Endodermal cell (in vitro differentiated cells): ENCODE results near the gene FCAMR. TPM values are rescaled to one million over a fixed set of nuclear protein-coding genes. Genes with fewer than 3 reads are reported as not detected.
A peak's percentile ranks its signal among the peaks of the same experiment; 100 is the strongest.

Experiments used
- DNase-seq: peaks from one replicate; pipeline ENCODE4 v3.0.0-alpha.2; 2017
- H3K27ac ChIP-seq: 2 replicates; pipeline ENCODE4 v1.5.1; 2013; ENCODE audit warnings: mild to moderate bottlenecking, low read depth, low read length, moderate library complexity
- H3K27me3 ChIP-seq: 2 replicates; pipeline ENCODE4 v1.6.1; 2013; ENCODE audit warnings: mild to moderate bottlenecking, low read length, moderate library complexity; ENCODE audit not compliant: insufficient read depth, control insufficient read depth, poor library complexity, severe bottlenecking
- H3K36me3 ChIP-seq: 2 replicates; pipeline ENCODE4 v1.7.0; 2013; ENCODE audit warnings: mild to moderate bottlenecking, low read length, moderate library complexity; ENCODE audit not compliant: control insufficient read depth, insufficient read depth
- H3K4me1 ChIP-seq: one replicate; pipeline ENCODE4 v1.7.0; 2013; ENCODE audit warnings: low read length; ENCODE audit not compliant: control insufficient read depth, insufficient read depth
- H3K4me3 ChIP-seq: 2 replicates; pipeline ENCODE4 v1.5.1; 2013; ENCODE audit warnings: mild to moderate bottlenecking, low read length, moderate library complexity
- H3K9ac ChIP-seq: 2 replicates; pipeline ENCODE4 v1.6.1; 2013; ENCODE audit warnings: mild to moderate bottlenecking, low read length, moderate library complexity; ENCODE audit not compliant: poor library complexity, severe bottlenecking; ENCODE audit errors: extremely low read depth
- H3K9me3 ChIP-seq: 2 replicates; pipeline ENCODE4 v1.6.1; 2013; ENCODE audit warnings: mild to moderate bottlenecking, low read length, moderate library complexity; ENCODE audit not compliant: control insufficient read depth
- H3K27ac Mint-ChIP-seq: 2 replicates; pipeline ENCODE4 v1.8.0; 2020; ENCODE audit warnings: mixed read lengths
- H3K27me3 Mint-ChIP-seq: 2 replicates; pipeline ENCODE4 v1.8.0; 2021; ENCODE audit warnings: mild to moderate bottlenecking, mixed read lengths; ENCODE audit not compliant: insufficient read depth
- H3K36me3 Mint-ChIP-seq: 2 replicates; pipeline ENCODE4 v1.8.0; 2020; ENCODE audit warnings: low read depth, mixed read lengths
- H3K4me1 Mint-ChIP-seq: 2 replicates; pipeline ENCODE4 v1.8.0; 2020; ENCODE audit warnings: mixed read lengths
- H3K4me3 Mint-ChIP-seq: 2 replicates; pipeline ENCODE4 v1.8.0; 2020; ENCODE audit warnings: mild to moderate bottlenecking, moderate library complexity, mixed read lengths
- H3K9me3 Mint-ChIP-seq: 2 replicates; pipeline ENCODE4 v1.8.0; 2020; ENCODE audit warnings: mild to moderate bottlenecking, mixed read lengths
- CTCF ChIP-seq: fragments of 200-600 bp; sonication (generic); conservative IDR thresholded peaks from 2 replicates; pipeline ENCODE4 v1.5.0; 2021; ENCODE audit warnings: antibody characterized with exemption, mild to moderate bottlenecking
- WGBS, 2 experiments: methylation state at CpG; one replicate each; pipeline versions ENCODE4 v1.1.5 to v1.1.7; 2013; ENCODE audit warnings: missing lambda C conversion rate in 2 of 2, mixed read lengths in 1 of 2; ENCODE audit not compliant: insufficient coverage in 1 of 2, insufficient read length in 1 of 2; 5-methylcytosine and 5-hydroxymethylcytosine counted together
- total RNA-seq, 2 donors: library from RNA; stranded (reverse); fragmentation: NEBNext Ultra II Directional in 1 of 2; extraction: Animal tissue kit (Norgen Biotek cat#: 25700) in 1 of 2; gene quantifications; 2 replicates in 1 of 2; 3 replicates in 1 of 2; pipeline ENCODE4 v1.2.1, GENCODE V29; 2021

FCAMR gene
- total RNA-seq, 2 donors from 2014 or later, result not detected

GRCh38 chr1:206939131-206939530 is 31.1 kb downstream of the FCAMR start:
- Histone ChIP-seq H3K36me3 (no peaks in the 10 kb centered on the region), H3K9me3 (no peaks in the 10 kb centered on the region), H3K9ac (no peak overlapping the region), H3K27me3 (peaks cover 6% of the 10 kb centered on the region), H3K4me3 (no peak overlapping the region), H3K4me1 (no peaks in the 10 kb centered on the region), H3K27ac (no peak overlapping the region)
- H3K36me3 Mint-ChIP-seq, result no peaks in the 10 kb centered on the region
- 93 to 95% methylated on average over 7 to 13 of the region's 13 CpGs for WGBS, 2 experiments
- no peak for TF ChIP-seq CTCF
- no peaks in the 10 kb centered on the region for H3K9me3 Mint-ChIP-seq
- H3K4me1 Mint-ChIP-seq, result peaks cover 7% of the 10 kb centered on the region
- DNase-seq, result no peak
- H3K27me3 Mint-ChIP-seq, result peaks cover 16% of the 10 kb centered on the region
- H3K4me3 Mint-ChIP-seq, result no peak overlapping the region
- no peak overlapping the region for H3K27ac Mint-ChIP-seq

- H3K27me3 ChIP-seq, result no peaks in the 10 kb centered on the region
- H3K36me3 Mint-ChIP-seq, result no peaks in the 10 kb centered on the region
- TF ChIP-seq CTCF, result peak; percentile 32
- H3K27ac Mint-ChIP-seq, result no peak overlapping the region
- H3K27ac ChIP-seq, result no peak overlapping the region
- no peak for DNase-seq
- H3K9me3 Mint-ChIP-seq, result no peaks in the 10 kb centered on the region
- peaks cover 5% of the 10 kb centered on the region for H3K27me3 Mint-ChIP-seq
- H3K4me3 Mint-ChIP-seq, result no peak overlapping the region
- peaks cover 7% of the 10 kb centered on the region for H3K4me1 Mint-ChIP-seq
- WGBS, 2 experiments, result 90 to 93% methylated on average over 4 to 6 of the region's 6 CpGs
- H3K4me3 ChIP-seq, result no peak overlapping the region
- H3K36me3 ChIP-seq, result no peaks in the 10 kb centered on the region
- no peaks in the 10 kb centered on the region for H3K9me3 ChIP-seq
- H3K9ac ChIP-seq, result no peak overlapping the region
- no peaks in the 10 kb centered on the region for H3K4me1 ChIP-seq
Observed at GRCh38 chr1:206937425-206937824, 32.8 kb downstream of the FCAMR start.

- DNase-seq, result peak; percentile 94
- no peak overlapping the region for H3K4me3 Mint-ChIP-seq
- Histone ChIP-seq H3K4me3 (no peak overlapping the region), H3K9me3 (no peaks in the 10 kb centered on the region), H3K9ac (no peak overlapping the region), H3K27me3 (no peaks in the 10 kb centered on the region), H3K27ac (no peak overlapping the region), H3K4me1 (no peaks in the 10 kb centered on the region), H3K36me3 (no peaks in the 10 kb centered on the region)
- H3K9me3 Mint-ChIP-seq, result no peaks in the 10 kb centered on the region
- no peak overlapping the region for H3K27ac Mint-ChIP-seq
- WGBS, 2 experiments, result 63 to 75% methylated on average over 13 to 19 of the region's 19 CpGs
- peak; percentile 98 for TF ChIP-seq CTCF
- no peaks in the 10 kb centered on the region for H3K36me3 Mint-ChIP-seq
- peaks cover 7% of the 10 kb centered on the region for H3K4me1 Mint-ChIP-seq
- peaks cover 1% of the 10 kb centered on the region for H3K27me3 Mint-ChIP-seq
Observed at GRCh38 chr1:206935491-206936067, 34.7 kb downstream of the FCAMR start.
